OCI-M2 (cell line): ENCODE results near the gene TRIM38.
"Not testable (repeated sequence)": the region's sequence is repeated elsewhere in the genome, so short reads cannot be mapped to it uniquely, and the experiment has no call there.

Source experiments
- DNase-seq: peaks from one replicate; lab custom pipeline; 2025; ENCODE audit not compliant: unreplicated experiment; lab: John Stamatoyannopoulos, UW

TRIM38 gene

GRCh38 chr6:26006086-26006939, 43.7 kb downstream of the TRIM38 start:
- no peak for DNase-seq

- not testable (repeated sequence) for DNase-seq
Measured at GRCh38 chr6:26006940-26007305, 44.3 kb downstream of the TRIM38 start.

- no peak for DNase-seq
Measured at GRCh38 chr6:26008470-26008869, 45.9 kb downstream of the TRIM38 start.

DNA sequence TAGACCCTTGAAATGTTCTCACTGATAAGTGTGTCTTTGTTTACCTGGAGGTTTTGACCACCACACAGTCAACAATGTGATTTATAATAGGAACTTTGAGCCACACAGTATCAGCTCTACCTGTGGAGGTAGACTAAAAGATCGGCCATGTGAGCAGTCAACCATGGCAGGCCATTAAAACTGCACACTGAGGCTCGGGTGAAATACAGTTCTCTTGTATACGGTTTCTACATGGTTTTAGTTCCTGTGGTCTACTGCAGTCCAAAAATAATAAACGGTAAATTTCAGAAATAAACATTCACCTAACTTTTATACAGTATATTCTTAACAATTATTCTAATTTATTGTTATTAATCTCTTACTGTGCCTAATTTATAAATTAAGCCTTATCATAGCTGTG, 47.2 kb downstream of the TRIM38 start:
- no peak for DNase-seq

- no peak for DNase-seq
Measured at GRCh38 chr6:26012061-26012460, 49.5 kb downstream of the TRIM38 start.

DNA sequence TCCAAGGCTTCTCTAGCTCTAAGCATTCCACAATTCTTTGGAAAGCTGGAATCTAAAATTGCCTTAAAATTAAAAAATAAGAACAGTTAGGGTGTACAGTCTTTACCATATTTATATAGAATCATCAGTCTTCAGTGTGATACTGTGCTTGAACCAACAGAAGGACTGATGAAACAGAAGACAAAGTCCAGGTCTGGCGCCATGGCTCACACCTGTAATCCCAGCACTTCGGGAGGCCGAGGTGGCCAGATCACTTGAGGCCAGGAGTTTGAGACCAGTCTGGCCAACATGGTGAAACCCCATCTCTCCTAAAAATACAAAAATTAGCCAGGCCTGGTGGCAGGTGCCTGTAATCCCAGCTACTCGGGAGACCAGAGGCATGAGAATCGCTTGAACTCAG, 51.8 kb downstream of the TRIM38 start:
- not testable (repeated sequence) for DNase-seq

GRCh38 chr6:26016245-26016962, 53.8 kb downstream of the TRIM38 start:
- DNase-seq, result no peak

- no peak for DNase-seq
Measured at GRCh38 chr6:26016963-26017631, 54.5 kb downstream of the TRIM38 start.

GRCh38 chr6:26017632-26017966, 55.0 kb downstream of the TRIM38 start:
- no peak for DNase-seq

DNA sequence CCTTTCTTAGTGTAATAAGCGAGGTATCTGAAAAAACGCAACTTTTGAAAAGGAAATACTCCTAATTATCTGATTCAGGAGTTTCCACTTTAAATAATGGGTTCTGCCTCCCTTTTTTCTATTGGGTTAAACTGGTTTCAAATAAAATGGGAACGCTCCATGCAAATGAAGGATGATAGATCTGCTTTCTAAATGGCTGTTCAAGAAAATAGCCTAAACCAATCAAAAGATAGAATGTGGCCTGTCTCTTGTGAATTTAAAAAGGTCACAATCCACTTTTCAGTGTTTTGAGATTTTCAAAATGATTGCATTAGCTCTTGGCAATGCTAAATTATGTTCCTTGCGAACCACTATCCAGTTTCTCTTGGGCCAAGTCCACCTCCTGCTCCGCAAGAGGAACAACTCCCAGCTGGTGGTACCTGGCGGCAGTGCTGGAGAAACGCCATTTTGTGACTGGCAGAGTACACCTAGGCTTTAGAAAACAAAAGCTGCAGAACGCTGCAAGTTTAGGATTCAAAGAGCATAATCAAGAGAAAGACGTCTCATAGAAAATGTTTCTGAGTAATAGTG, 56.7 kb downstream of the TRIM38 start:
- no peak for DNase-seq

GRCh38 chr6:26019967-26020328, 57.3 kb downstream of the TRIM38 start:
- DNase-seq, result no peak

DNA sequence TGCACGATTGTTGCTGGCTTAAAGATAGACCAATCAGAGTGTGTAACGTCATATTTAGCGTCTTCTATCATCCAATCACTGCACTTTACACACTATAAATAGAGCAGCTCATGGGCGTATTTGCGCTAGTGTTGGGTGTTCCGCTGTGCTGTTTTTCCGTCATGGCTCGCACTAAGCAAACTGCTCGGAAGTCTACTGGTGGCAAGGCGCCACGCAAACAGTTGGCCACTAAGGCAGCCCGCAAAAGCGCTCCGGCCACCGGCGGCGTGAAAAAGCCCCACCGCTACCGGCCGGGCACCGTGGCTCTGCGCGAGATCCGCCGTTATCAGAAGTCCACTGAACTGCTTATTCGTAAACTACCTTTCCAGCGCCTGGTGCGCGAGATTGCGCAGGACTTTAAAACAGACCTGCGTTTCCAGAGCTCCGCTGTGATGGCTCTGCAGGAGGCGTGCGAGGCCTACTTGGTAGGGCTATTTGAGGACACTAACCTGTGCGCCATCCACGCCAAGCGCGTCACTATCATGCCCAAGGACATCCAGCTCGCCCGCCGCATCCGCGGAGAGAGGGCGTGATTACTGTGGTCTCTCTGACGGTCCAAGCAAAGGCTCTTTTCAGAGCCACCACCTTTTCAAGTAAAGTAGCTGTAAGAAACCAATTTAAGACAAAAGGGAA, 57.9 kb downstream of the TRIM38 start:
- DNase-seq, result peak; percentile 86

- no peak for DNase-seq
Measured at GRCh38 chr6:26021001-26021349, 58.4 kb downstream of the TRIM38 start.

DNA sequence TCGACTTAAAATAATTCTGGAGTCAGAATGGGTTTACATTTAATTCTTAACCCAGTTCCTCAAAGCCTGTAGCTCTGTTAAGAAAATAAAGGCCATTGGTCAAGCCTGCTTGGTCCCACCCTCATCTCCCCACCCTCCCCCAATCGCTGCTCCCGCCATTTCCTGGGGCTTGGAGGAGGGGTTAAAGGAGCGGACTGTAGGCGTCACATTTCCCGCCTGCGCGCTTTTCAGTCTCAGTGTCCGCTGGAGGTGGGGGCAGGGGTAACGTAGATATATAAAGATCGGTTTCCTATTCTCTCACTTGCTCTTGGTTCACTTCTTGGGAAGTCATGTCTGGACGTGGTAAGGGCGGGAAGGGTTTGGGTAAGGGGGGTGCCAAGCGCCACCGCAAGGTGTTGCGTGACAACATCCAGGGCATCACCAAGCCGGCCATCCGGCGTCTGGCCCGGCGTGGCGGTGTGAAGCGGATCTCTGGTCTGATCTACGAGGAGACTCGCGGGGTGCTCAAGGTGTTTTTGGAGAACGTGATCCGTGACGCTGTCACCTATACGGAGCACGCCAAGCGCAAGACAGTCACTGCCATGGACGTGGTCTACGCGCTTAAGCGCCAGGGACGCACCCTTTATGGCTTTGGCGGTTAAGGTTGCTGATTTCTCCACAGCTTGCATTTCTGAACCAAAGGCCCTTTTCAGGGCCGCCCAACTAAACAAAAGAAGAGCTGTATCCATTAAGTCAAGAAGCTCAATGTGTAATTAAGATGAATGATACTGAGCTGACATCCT, 58.9 kb downstream of the TRIM38 start:
- peak; percentile 79 for DNase-seq

DNA sequence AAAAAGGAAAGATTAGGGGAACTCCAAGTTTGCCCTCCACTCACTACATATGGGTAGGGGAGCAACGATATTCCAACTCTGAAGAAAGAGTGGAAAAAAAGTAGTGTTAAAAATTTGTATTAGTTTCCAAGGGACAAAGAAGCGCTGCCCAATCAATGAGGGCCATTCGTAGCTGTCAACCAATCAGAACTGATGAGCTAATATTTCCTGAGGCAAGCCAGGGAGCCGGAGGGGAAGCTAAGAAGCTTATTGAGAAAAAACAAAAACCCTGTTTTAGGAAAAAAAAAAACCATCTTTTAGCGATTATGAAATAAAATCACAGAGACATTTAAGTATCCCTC, 59.5 kb downstream of the TRIM38 start:
- no peak for DNase-seq

DNA sequence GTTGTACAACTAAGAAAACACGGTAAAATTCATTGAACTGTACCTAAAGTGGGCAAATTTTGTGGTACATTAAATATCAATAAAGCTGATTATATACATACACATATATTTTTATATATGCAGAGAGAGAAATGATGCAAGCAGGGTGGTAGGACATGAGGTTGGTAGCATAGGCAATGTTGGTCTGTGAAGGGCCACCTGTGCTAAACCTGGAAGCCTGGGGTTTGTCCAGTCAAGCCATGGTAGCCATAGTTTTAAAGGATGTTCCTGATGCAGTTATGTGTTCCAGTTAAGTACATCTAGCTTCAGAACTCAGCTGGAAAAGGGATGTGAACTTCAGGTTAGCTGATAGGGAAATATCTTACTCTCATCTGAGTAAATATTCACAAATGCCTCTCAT, 60.1 kb downstream of the TRIM38 start:
- DNase-seq, result no peak

- DNase-seq, result no peak
Measured at GRCh38 chr6:26024651-26025046, 62.0 kb downstream of the TRIM38 start.

DNA sequence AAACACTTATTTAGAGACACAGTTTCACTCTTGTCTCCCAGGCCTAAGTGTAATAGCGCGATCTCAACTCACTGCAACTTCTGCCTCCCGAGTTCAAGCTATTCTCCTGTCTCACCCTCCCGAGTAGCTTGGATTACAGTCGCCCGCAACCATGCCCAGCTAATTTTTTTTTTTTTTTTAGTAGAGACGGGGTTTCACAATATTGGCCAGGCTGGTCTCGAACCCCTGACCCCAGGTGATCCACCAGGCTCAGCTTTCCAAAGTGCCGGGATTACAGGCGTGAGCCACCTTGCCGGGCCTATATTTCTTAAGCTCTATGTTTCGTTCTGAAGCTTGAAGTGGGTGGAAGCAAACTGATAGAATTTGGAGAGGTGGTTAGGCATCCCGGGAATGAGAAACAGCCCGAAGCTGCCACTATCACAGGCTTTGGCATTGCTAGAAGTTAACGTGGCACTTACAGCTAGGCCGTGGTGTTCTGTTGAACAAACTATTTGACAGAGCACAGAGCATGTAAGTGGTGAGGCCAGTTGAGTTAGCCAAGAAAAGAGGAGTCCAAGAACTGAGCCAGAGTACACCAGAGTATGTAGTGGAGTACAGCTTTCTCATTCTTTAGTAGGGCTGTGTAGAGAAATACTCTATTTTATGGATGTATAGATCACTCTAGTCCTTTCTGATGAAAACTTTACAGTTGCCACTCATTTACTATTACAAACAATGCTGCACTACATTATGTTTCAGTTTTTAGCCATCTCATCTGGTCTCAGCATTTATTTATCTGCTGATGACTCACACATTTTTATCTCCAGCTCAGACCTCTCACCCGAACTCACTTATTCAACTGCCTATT, 62.7 kb downstream of the TRIM38 start:
- DNase-seq, result no peak

GRCh38 chr6:26025894-26026832, 63.6 kb downstream of the TRIM38 start:
- DNase-seq, result peak; percentile 95
